ENCODE results near the gene MICU1. TPM values are rescaled to one million over a fixed set of nuclear protein-coding genes. Genes with fewer than 3 reads are reported as not detected.

Gene MICU1
- total RNA-seq, 2 experiments from 2014 or later: 9.4 to 12.1 TPM

GRCh38 chr10:72342911-72343310, 283.0 kb downstream of the MICU1 start:
- POLR2A ChIA-PET: no interaction called here
- Mint-ChIP-seq H3K4me3 (no peak overlapping the region), H3K27ac (no peak overlapping the region), H3K9me3 (no peaks in the 10 kb centered on the region), H3K27me3 (no peaks in the 10 kb centered on the region), H3K36me3 (ENCODE audit: low read depth) (peaks cover 47% of the 10 kb centered on the region), H3K4me1 (ENCODE audit: low read depth) (peaks cover 7% of the 10 kb centered on the region)
- TF ChIP-seq CTCF (IDR thresholded peaks at IDR 0.05): no peak
- Histone ChIP-seq H3K27ac (ENCODE audit: low read depth in 1 of 2, low read length in 2 of 2) (no peak overlapping the region), H3K4me1 (ENCODE audit: insufficient read depth, low read length) (peaks cover 20% of the 10 kb centered on the region), H3K4me3 (ENCODE audit: low read length) (no peak overlapping the region), H3K9me3 (ENCODE audit: control insufficient read depth in 1 of 2, insufficient read depth in 1 of 2, low read length in 2 of 2) (no peaks in the 10 kb centered on the region), H3K36me3 (ENCODE audit: insufficient read depth, low read length) (peaks cover 48% of the 10 kb centered on the region), H3K27me3 (ENCODE audit: control insufficient read depth in 1 of 2, insufficient read depth in 2 of 2, low read length in 2 of 2) (no peaks in the 10 kb centered on the region)
- DNase-seq: no peak
- intact Hi-C loops (cut with DNase I, micrococcal nuclease): loop anchor here in 1 of 2 experiments (5.0 kb wide), 1 partner anchor 386 kb away; no protein-coding TSS in a partner anchor
- ATAC-seq (ENCODE audit: poor library complexity): no peak
- CTCF ChIA-PET: no interaction called here

GRCh38 chr10:72340510-72341261, 285.2 kb downstream of the MICU1 start:
- peaks cover 62% of the 10 kb centered on the region for H3K36me3 Mint-ChIP-seq (ENCODE audit: low read depth)
- Histone ChIP-seq H3K4me3 (ENCODE audit: low read length) (no peak overlapping the region), H3K27me3 (ENCODE audit: control insufficient read depth in 1 of 2, insufficient read depth in 2 of 2, low read length in 2 of 2) (no peaks in the 10 kb centered on the region), H3K36me3 (ENCODE audit: insufficient read depth, low read length) (peaks cover 58% of the 10 kb centered on the region), H3K9me3 (ENCODE audit: control insufficient read depth in 1 of 2, insufficient read depth in 1 of 2, low read length in 2 of 2) (no peaks in the 10 kb centered on the region), H3K4me1 (ENCODE audit: insufficient read depth, low read length) (peaks cover 37% of the 10 kb centered on the region), H3K27ac (ENCODE audit: low read depth in 1 of 2, low read length in 2 of 2) (no peak overlapping the region)
- H3K9me3 Mint-ChIP-seq: no peaks in the 10 kb centered on the region
- TF ChIP-seq CTCF (IDR thresholded peaks at IDR 0.05): peak; percentile 96
- H3K4me1 Mint-ChIP-seq (ENCODE audit: low read depth): peaks cover 30% of the 10 kb centered on the region
- no peak overlapping the region for H3K4me3 Mint-ChIP-seq
- H3K27ac Mint-ChIP-seq: peak overlapping the region; percentile 62
- H3K27me3 Mint-ChIP-seq: no peaks in the 10 kb centered on the region
- ChIA-PET POLR2A (interaction anchor here (0.7 to 1.1 kb wide), 2 partner anchors 67 to 292 kb away, joined by 3 to 4 read pairs; no protein-coding TSS in a partner anchor), CTCF (interaction anchor here (0.7 to 4.4 kb wide), 8 partner anchors 66 to 270 kb away, joined by 3 to 30 read pairs (median 4); partner anchors contain the start of genes ASCC1 and DDIT4)
- intact Hi-C loops (cut with DNase I, micrococcal nuclease): loop anchor here in 1 of 2 experiments (1.0 to 5.0 kb wide), 4 partner anchors 208 to 444 kb away; no protein-coding TSS in a partner anchor
- ATAC-seq (ENCODE audit: poor library complexity) (peak; percentile 73), DNase-seq (peak; percentile 61 to 87 (median 72))

GRCh38 chr10:72338180-72338579, 287.7 kb downstream of the MICU1 start:
- Histone ChIP-seq H3K27ac (ENCODE audit: low read depth in 1 of 2, low read length in 2 of 2) (no peak overlapping the region), H3K27me3 (ENCODE audit: control insufficient read depth in 1 of 2, insufficient read depth in 2 of 2, low read length in 2 of 2) (no peaks in the 10 kb centered on the region), H3K36me3 (ENCODE audit: insufficient read depth, low read length) (peaks cover 45% of the 10 kb centered on the region), H3K4me3 (ENCODE audit: low read length) (no peak overlapping the region), H3K4me1 (ENCODE audit: insufficient read depth, low read length) (peaks cover 54% of the 10 kb centered on the region), H3K9me3 (ENCODE audit: control insufficient read depth in 1 of 2, insufficient read depth in 1 of 2, low read length in 2 of 2) (no peaks in the 10 kb centered on the region)
- Mint-ChIP-seq H3K4me3 (no peak overlapping the region), H3K4me1 (ENCODE audit: low read depth) (peaks cover 55% of the 10 kb centered on the region), H3K27ac (no peak overlapping the region), H3K36me3 (ENCODE audit: low read depth) (peaks cover 50% of the 10 kb centered on the region), H3K9me3 (no peaks in the 10 kb centered on the region), H3K27me3 (no peaks in the 10 kb centered on the region)
- DNase-seq (no peak), ATAC-seq (ENCODE audit: poor library complexity) (no peak)
- TF ChIP-seq CTCF (IDR thresholded peaks at IDR 0.05): no peak
- CTCF ChIA-PET: interaction anchor here (1.1 to 5.9 kb wide), 4 partner anchors 63 to 212 kb away, joined by 4 to 54 read pairs (median 17); partner anchors contain the start of genes ANAPC16, ASCC1 and DDIT4
- intact Hi-C loops (cut with DNase I, micrococcal nuclease): loop anchor here in 1 of 2 experiments (5.0 to 10.0 kb wide), 3 partner anchors 96 to 1023 kb away; partner anchors contain the start of gene SLC29A3
- POLR2A ChIA-PET: no interaction called here
